Measurements from ENCODE around the gene SCYL1.

Gene SCYL1

GRCh38 chr11:65500387-65501185 lies 24.3 kb upstream of the SCYL1 start:
- peak; percentile 25 for DNase-seq (ENCODE audit: low read depth)
- peak overlapping the region; percentile 98 for H3K4me3 ChIP-seq (ENCODE audit: low read length)
- no peak for TF ChIP-seq CTCF (IDR thresholded peaks at IDR 0.05; ENCODE audit: insufficient read depth, low read depth, low read length, missing control alignments)

GRCh38 chr11:65501186-65501471 lies 23.8 kb upstream of the SCYL1 start:
- peak overlapping the region; percentile 98 for H3K4me3 ChIP-seq (ENCODE audit: low read length)
- TF ChIP-seq CTCF (IDR thresholded peaks at IDR 0.05; ENCODE audit: insufficient read depth, low read depth, low read length, missing control alignments), result no peak

GRCh38 chr11:65501472-65502273 lies 23.2 kb upstream of the SCYL1 start:
- no peak for DNase-seq (ENCODE audit: low read depth)
- peak overlapping the region; percentile 98 for H3K4me3 ChIP-seq (ENCODE audit: low read length)
- no peak for TF ChIP-seq CTCF (IDR thresholded peaks at IDR 0.05; ENCODE audit: insufficient read depth, low read depth, low read length, missing control alignments)

More at GRCh38 chr11:65501186-65501471, 23.8 kb upstream of the SCYL1 start:
- no peak for DNase-seq (ENCODE audit: low read depth)

GRCh38 chr11:65502274-65502554 lies 22.7 kb upstream of the SCYL1 start:
- H3K4me3 ChIP-seq (ENCODE audit: low read length), result peak overlapping the region; percentile 98
- DNase-seq (ENCODE audit: low read depth), result no peak
- TF ChIP-seq CTCF (IDR thresholded peaks at IDR 0.05; ENCODE audit: insufficient read depth, low read depth, low read length, missing control alignments), result no peak

GRCh38 chr11:65502555-65503367 lies 22.1 kb upstream of the SCYL1 start:
- DNase-seq (ENCODE audit: low read depth), result peak; percentile 25
- peak overlapping the region; percentile 98 for H3K4me3 ChIP-seq (ENCODE audit: low read length)
- no peak for TF ChIP-seq CTCF (IDR thresholded peaks at IDR 0.05; ENCODE audit: insufficient read depth, low read depth, low read length, missing control alignments)

GRCh38 chr11:65503368-65503948 lies 21.4 kb upstream of the SCYL1 start:
- H3K4me3 ChIP-seq (ENCODE audit: low read length), result peak overlapping the region; percentile 98
- DNase-seq (ENCODE audit: low read depth), result no peak
- no peak for TF ChIP-seq CTCF (IDR thresholded peaks at IDR 0.05; ENCODE audit: insufficient read depth, low read depth, low read length, missing control alignments)
